ENCODE data around the gene GJC3. TPM values are rescaled to one million over a fixed set of nuclear protein-coding genes. Genes with fewer than 3 reads are reported as not detected.

Gene GJC3
- total RNA-seq, 1 experiment from 2014 or later, result not detected

GRCh38 chr7:99881370-99881769 is 48.0 kb downstream of the GJC3 start:
- no TSS peak for BruUV-seq (replicated peaks)
- no peaks in the 10 kb centered on the region; the same call in 1 of the 2 replicates for H3K27me3 ChIP-seq (ENCODE audit: control insufficient read depth, insufficient read depth, low read length)
- ChIA-PET CTCF (no interaction called here), POLR2A (no interaction called here)
- in situ Hi-C loops (cut with HindIII; ENCODE audit: low pct_unique_long_range_greater_than_20kb, low sequenced_read_pairs) (no loop called here), intact Hi-C loops (cut with micrococcal nuclease; ENCODE audit: unreplicated experiment) (no loop called here)
- no peak overlapping the region for H3K27ac ChIP-seq (ENCODE audit: low read length)
- DNase-seq (ENCODE audit: low read depth, low spot score), result no peak
- H3K4me3 ChIP-seq (ENCODE audit: low read depth in 2 of 2, low read length in 2 of 2), result no peak overlapping the region
- ATAC-seq, result no peak
- no peaks in the 10 kb centered on the region for H3K9me3 ChIP-seq (ENCODE audit: control insufficient read depth, insufficient read depth, low read depth, low read length)
- no peaks in the 10 kb centered on the region for H3K4me1 ChIP-seq (ENCODE audit: control insufficient read depth, insufficient read depth, low read length)
- no peaks in the 10 kb centered on the region for H3K36me3 ChIP-seq (ENCODE audit: control insufficient read depth, insufficient read depth, low read length)
- no peak for TF ChIP-seq TCF7L2 (IDR thresholded peaks at IDR 0.05; ENCODE audit: low read depth, low read length)
- TF ChIP-seq CTCF (IDR thresholded peaks at IDR 0.05), result no peak
- no peak for TF ChIP-seq REST (IDR thresholded peaks at IDR 0.05; ENCODE audit: insufficient read depth in 1 of 2, low read depth in 2 of 2, low read length in 1 of 2)
- TF ChIP-seq SIN3A (IDR thresholded peaks at IDR 0.05; ENCODE audit: borderline replicate concordance, insufficient read depth, low read depth, low read length), result no peak
- TF ChIP-seq POLR2AphosphoS5 (IDR thresholded peaks at IDR 0.05; ENCODE audit: low read depth, low read length), result no peak

- Histone ChIP-seq H3K36me3 (ENCODE audit: control insufficient read depth, insufficient read depth, low read length) (no peaks in the 10 kb centered on the region), H3K27me3 (ENCODE audit: control insufficient read depth, insufficient read depth, low read length) (peaks cover 6% of the 10 kb centered on the region; the same call in 1 of the 2 replicates), H3K4me3 (ENCODE audit: low read depth in 2 of 2, low read length in 2 of 2) (no peak within 1 kb of the TSS), H3K9me3 (ENCODE audit: control insufficient read depth, insufficient read depth, low read depth, low read length) (no peaks in the 10 kb centered on the region), H3K4me1 (ENCODE audit: control insufficient read depth, insufficient read depth, low read length) (no peaks in the 10 kb centered on the region), H3K27ac (ENCODE audit: low read length) (no peak within 1 kb of the TSS)
- no peak for TF ChIP-seq REST (IDR thresholded peaks at IDR 0.05; ENCODE audit: insufficient read depth in 1 of 2, low read depth in 2 of 2, low read length in 1 of 2)
- TF ChIP-seq CTCF (IDR thresholded peaks at IDR 0.05), result no peak
- no peak for TF ChIP-seq SIN3A (IDR thresholded peaks at IDR 0.05; ENCODE audit: borderline replicate concordance, insufficient read depth, low read depth, low read length)
- no peak for TF ChIP-seq TCF7L2 (IDR thresholded peaks at IDR 0.05; ENCODE audit: low read depth, low read length)
- TF ChIP-seq POLR2AphosphoS5 (IDR thresholded peaks at IDR 0.05; ENCODE audit: low read depth, low read length), result no peak
- no TSS peak for BruUV-seq (replicated peaks)
- in situ Hi-C loops (cut with HindIII; ENCODE audit: low pct_unique_long_range_greater_than_20kb, low sequenced_read_pairs), result no loop called here
- CTCF ChIA-PET, result no interaction called here
- ATAC-seq (no peak), DNase-seq (ENCODE audit: low read depth, low spot score) (no peak)
- POLR2A ChIA-PET, result no interaction called here
- intact Hi-C loops (cut with micrococcal nuclease; ENCODE audit: unreplicated experiment), result no loop called here
Observed at GRCh38 chr7:99876933-99877332, 52.5 kb downstream of the GJC3 start, which contains the start of gene OR2AE1. TSS of gene OR2AE1 (minus strand) at chr7:99877033. CDS start at chr7:99877033, 0 bp downstream.
